GM21528 (cell line): ENCODE measurements around the gene DUSP22.

Source experiments
- ATAC-seq: cut with Tn5 transposase; IDR thresholded peaks from one replicate; pipeline ENCODE4 v1.9.1; 2021; ENCODE audit warnings: mild to moderate bottlenecking, moderate library complexity; ENCODE audit not compliant: unreplicated experiment, low FRiP score

The DUSP22 gene

GRCh38 chr6:336159-337114 lies 44.1 kb downstream of the DUSP22 start:
- peak; percentile 31 for ATAC-seq

GRCh38 chr6:337805-338368 lies 45.6 kb downstream of the DUSP22 start:
- ATAC-seq: no peak

GRCh38 chr6:338815-339262 lies 46.6 kb downstream of the DUSP22 start:
- no peak for ATAC-seq

GRCh38 chr6:339480-339879 lies 47.2 kb downstream of the DUSP22 start:
- ATAC-seq: no peak

GRCh38 chr6:340186-340955 lies 48.1 kb downstream of the DUSP22 start:
- ATAC-seq: no peak

GRCh38 chr6:340991-341827 lies 48.9 kb downstream of the DUSP22 start:
- no peak for ATAC-seq

- ATAC-seq: no peak
Observed at GRCh38 chr6:341914-342831, 49.9 kb downstream of the DUSP22 start.

- no peak for ATAC-seq
Observed at GRCh38 chr6:342832-343179, 50.5 kb downstream of the DUSP22 start.

GRCh38 chr6:343226-343935 lies 51.1 kb downstream of the DUSP22 start:
- ATAC-seq: no peak

GRCh38 chr6:343960-344815 lies 51.9 kb downstream of the DUSP22 start:
- no peak for ATAC-seq

- no peak for ATAC-seq
Observed at GRCh38 chr6:344816-345340, 52.6 kb downstream of the DUSP22 start.

- ATAC-seq: no peak
Observed at GRCh38 chr6:345747-346385, 53.6 kb downstream of the DUSP22 start.

- no peak for ATAC-seq
Observed at GRCh38 chr6:346386-347030, 54.2 kb downstream of the DUSP22 start.

GRCh38 chr6:347232-347631 lies 54.9 kb downstream of the DUSP22 start:
- peak; percentile 68 for ATAC-seq

- ATAC-seq: no peak
Observed at GRCh38 chr6:347951-348859, 55.9 kb downstream of the DUSP22 start.
